GM18520 (cell line): ENCODE measurements around the gene COX10.

ENCODE experiments used
- ATAC-seq: cut with Tn5 transposase; IDR thresholded peaks from one replicate; pipeline ENCODE4 v1.9.1; 2021; ENCODE audit not compliant: unreplicated experiment

COX10 gene

GRCh38 chr17:14245002-14245401 is 175.7 kb downstream of the COX10 start:
- no peak for ATAC-seq

- ATAC-seq = no peak
Observed at GRCh38 chr17:14245629-14246028, 176.3 kb downstream of the COX10 start.
